Endodermal cell (in vitro differentiated cells): Measurements from ENCODE around the gene IL10RB. TPM values are rescaled to one million over a fixed set of nuclear protein-coding genes. Genes with fewer than 3 reads are reported as not detected.

Source experiments
- DNase-seq: peaks from one replicate; pipeline ENCODE4 v3.0.0-alpha.2; 2017
- H3K27ac ChIP-seq: 2 replicates; pipeline ENCODE4 v1.5.1; 2013; ENCODE audit warnings: mild to moderate bottlenecking, low read depth, low read length, moderate library complexity
- H3K27me3 ChIP-seq: 2 replicates; pipeline ENCODE4 v1.6.1; 2013; ENCODE audit warnings: mild to moderate bottlenecking, low read length, moderate library complexity; ENCODE audit not compliant: insufficient read depth, control insufficient read depth, poor library complexity, severe bottlenecking
- H3K36me3 ChIP-seq: 2 replicates; pipeline ENCODE4 v1.7.0; 2013; ENCODE audit warnings: mild to moderate bottlenecking, low read length, moderate library complexity; ENCODE audit not compliant: control insufficient read depth, insufficient read depth
- H3K4me1 ChIP-seq: one replicate; pipeline ENCODE4 v1.7.0; 2013; ENCODE audit warnings: low read length; ENCODE audit not compliant: control insufficient read depth, insufficient read depth
- H3K4me3 ChIP-seq: 2 replicates; pipeline ENCODE4 v1.5.1; 2013; ENCODE audit warnings: mild to moderate bottlenecking, low read length, moderate library complexity
- H3K9ac ChIP-seq: 2 replicates; pipeline ENCODE4 v1.6.1; 2013; ENCODE audit warnings: mild to moderate bottlenecking, low read length, moderate library complexity; ENCODE audit not compliant: poor library complexity, severe bottlenecking; ENCODE audit errors: extremely low read depth
- H3K9me3 ChIP-seq: 2 replicates; pipeline ENCODE4 v1.6.1; 2013; ENCODE audit warnings: mild to moderate bottlenecking, low read length, moderate library complexity; ENCODE audit not compliant: control insufficient read depth
- H3K27ac Mint-ChIP-seq: 2 replicates; pipeline ENCODE4 v1.8.0; 2020; ENCODE audit warnings: mixed read lengths
- H3K27me3 Mint-ChIP-seq: 2 replicates; pipeline ENCODE4 v1.8.0; 2021; ENCODE audit warnings: mild to moderate bottlenecking, mixed read lengths; ENCODE audit not compliant: insufficient read depth
- H3K36me3 Mint-ChIP-seq: 2 replicates; pipeline ENCODE4 v1.8.0; 2020; ENCODE audit warnings: low read depth, mixed read lengths
- H3K4me1 Mint-ChIP-seq: 2 replicates; pipeline ENCODE4 v1.8.0; 2020; ENCODE audit warnings: mixed read lengths
- H3K4me3 Mint-ChIP-seq: 2 replicates; pipeline ENCODE4 v1.8.0; 2020; ENCODE audit warnings: mild to moderate bottlenecking, moderate library complexity, mixed read lengths
- H3K9me3 Mint-ChIP-seq: 2 replicates; pipeline ENCODE4 v1.8.0; 2020; ENCODE audit warnings: mild to moderate bottlenecking, mixed read lengths
- CTCF ChIP-seq: fragments of 200-600 bp; sonication (generic); conservative IDR thresholded peaks from 2 replicates; pipeline ENCODE4 v1.5.0; 2021; ENCODE audit warnings: antibody characterized with exemption, mild to moderate bottlenecking
- WGBS, 2 experiments: methylation state at CpG; one replicate each; pipeline versions ENCODE4 v1.1.5 to v1.1.7; 2013; ENCODE audit warnings: missing lambda C conversion rate in 2 of 2, mixed read lengths in 1 of 2; ENCODE audit not compliant: insufficient coverage in 1 of 2, insufficient read length in 1 of 2; 5-methylcytosine and 5-hydroxymethylcytosine counted together
- total RNA-seq, 2 donors: library from RNA; stranded (reverse); fragmentation: NEBNext Ultra II Directional in 1 of 2; extraction: Animal tissue kit (Norgen Biotek cat#: 25700) in 1 of 2; gene quantifications; 2 replicates in 1 of 2; 3 replicates in 1 of 2; pipeline ENCODE4 v1.2.1, GENCODE V29; 2021

The IL10RB gene
- total RNA-seq, 2 donors from 2014 or later, result 4.1 to 5.3 TPM

GRCh38 chr21:33299181-33299752 is 33.1 kb downstream of the IL10RB start:
- Mint-ChIP-seq H3K4me1 (no peaks in the 10 kb centered on the region), H3K9me3 (no peaks in the 10 kb centered on the region), H3K4me3 (no peak overlapping the region), H3K36me3 (no peaks in the 10 kb centered on the region), H3K27ac (no peak overlapping the region), H3K27me3 (no peaks in the 10 kb centered on the region)
- WGBS, 2 experiments, result 65 to 85% methylated on average over 2 to 5 of the region's 5 CpGs
- TF ChIP-seq CTCF, result peak; percentile 21
- Histone ChIP-seq H3K27me3 (no peaks in the 10 kb centered on the region), H3K27ac (peak overlapping the region; percentile 16), H3K4me1 (no peaks in the 10 kb centered on the region), H3K36me3 (no peaks in the 10 kb centered on the region), H3K4me3 (no peak overlapping the region), H3K9ac (no peak overlapping the region), H3K9me3 (no peaks in the 10 kb centered on the region)
- DNase-seq, result no peak

DNA sequence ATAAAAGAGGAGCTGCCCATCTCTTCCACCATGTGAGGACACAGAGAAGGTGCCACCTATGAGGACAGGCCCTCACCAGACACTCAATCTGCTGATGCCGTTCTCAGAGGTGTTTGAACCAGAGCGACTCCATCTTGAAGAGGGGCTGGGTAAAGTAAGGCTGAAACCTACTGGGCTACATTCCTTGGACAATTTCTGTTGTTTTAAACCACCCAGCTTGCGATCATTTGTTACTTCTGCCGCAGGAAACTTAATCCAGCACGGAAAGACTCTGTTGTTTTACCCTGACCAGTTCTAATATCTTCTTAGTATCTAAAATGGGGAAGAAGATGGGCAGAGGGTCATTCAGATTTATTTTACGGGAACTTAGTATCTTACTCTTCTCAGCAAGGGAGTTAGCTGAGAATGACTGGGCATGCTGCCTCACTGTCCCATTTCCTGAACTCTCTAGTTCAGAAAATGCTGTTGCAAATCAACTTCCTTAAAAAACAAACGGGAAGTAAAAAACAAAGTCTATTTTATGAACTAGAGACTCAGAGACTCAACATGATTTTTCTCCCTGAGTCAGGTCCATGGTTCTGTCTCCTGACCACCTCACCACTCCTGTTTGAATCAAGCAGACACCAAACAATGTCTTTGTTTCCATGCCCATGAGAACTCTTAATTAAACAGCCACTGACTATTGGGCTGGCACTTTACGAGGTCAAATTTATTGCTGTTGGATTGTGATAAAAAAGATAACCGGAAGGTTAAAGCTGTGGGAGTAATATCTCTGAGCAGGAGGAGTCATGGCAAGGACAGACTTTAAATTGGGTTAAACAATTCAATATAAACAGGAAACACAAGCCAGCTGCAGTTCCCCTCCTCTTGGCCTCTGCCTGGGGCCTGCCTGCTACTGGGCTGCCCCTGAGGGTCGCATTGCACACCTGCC is 34.8 kb downstream of the IL10RB start:
- H3K27me3 ChIP-seq, result no peaks in the 10 kb centered on the region
- no peaks in the 10 kb centered on the region for H3K9me3 ChIP-seq
- TF ChIP-seq CTCF, result no peak
- H3K4me1 ChIP-seq, result no peaks in the 10 kb centered on the region
- Mint-ChIP-seq H3K4me1 (peaks cover 8% of the 10 kb centered on the region), H3K36me3 (no peaks in the 10 kb centered on the region), H3K4me3 (no peak overlapping the region), H3K9me3 (no peaks in the 10 kb centered on the region), H3K27ac (no peak overlapping the region), H3K27me3 (no peaks in the 10 kb centered on the region)
- DNase-seq, result no peak
- WGBS, 2 experiments, result 87 to 99% methylated on average over 7 to 10 of the region's 10 CpGs
- H3K9ac ChIP-seq, result no peak overlapping the region
- H3K36me3 ChIP-seq, result no peaks in the 10 kb centered on the region
- no peak overlapping the region for H3K4me3 ChIP-seq
- H3K27ac ChIP-seq, result no peak overlapping the region

- TF ChIP-seq CTCF, result no peak
- no peak overlapping the region for H3K9ac ChIP-seq
- no peaks in the 10 kb centered on the region for H3K9me3 Mint-ChIP-seq
- H3K4me1 ChIP-seq, result no peaks in the 10 kb centered on the region
- no peaks in the 10 kb centered on the region for H3K36me3 ChIP-seq
- no peaks in the 10 kb centered on the region for H3K9me3 ChIP-seq
- H3K4me3 Mint-ChIP-seq, result no peak overlapping the region
- no peak overlapping the region for H3K4me3 ChIP-seq
- no peak for DNase-seq
- H3K27me3 Mint-ChIP-seq, result no peaks in the 10 kb centered on the region
- no peak overlapping the region for H3K27ac ChIP-seq
- no peaks in the 10 kb centered on the region for H3K36me3 Mint-ChIP-seq
- WGBS, 2 experiments, result 88 to 100% methylated on average over 1 to 2 of the region's 2 CpGs
- H3K27ac Mint-ChIP-seq, result no peak overlapping the region
- H3K27me3 ChIP-seq, result no peaks in the 10 kb centered on the region
- peaks cover 8% of the 10 kb centered on the region for H3K4me1 Mint-ChIP-seq
These were observed 35.5 kb downstream of the IL10RB start for GRCh38 chr21:33301632-33302002.
